Measurements from ENCODE around the gene FAM171A1.

GRCh38 chr10:15197276-15197675 is 173.8 kb downstream of the FAM171A1 start:
- TF ChIP-seq CTCF (IDR thresholded peaks at IDR 0.05) (no peak), ZFX (IDR thresholded peaks at IDR 0.05; ENCODE audit: borderline replicate concordance) (no peak)
